Measurements from ENCODE around the gene WAPL.

The WAPL gene

GRCh38 chr10:86524225-86524962 is 2.8 kb upstream of the WAPL start:
- no peak for DNase-seq (ENCODE audit: low read depth)

- DNase-seq (ENCODE audit: low read depth) = no peak
These were observed 1.8 kb upstream of the WAPL start for GRCh38 chr10:86523348-86523747.

GRCh38 chr10:86522510-86522855 is 891 bp upstream of the WAPL start:
- no peak for DNase-seq (ENCODE audit: low read depth)

GRCh38 chr10:86520871-86521677 is 518 bp downstream of the WAPL start:
- no peak for DNase-seq (ENCODE audit: low read depth)

GRCh38 chr10:86518781-86519180 is 2.8 kb downstream of the WAPL start:
- no peak for DNase-seq (ENCODE audit: low read depth)

- DNase-seq (ENCODE audit: low read depth) = no peak
These were observed 9.5 kb downstream of the WAPL start for GRCh38 chr10:86512137-86512536.

GRCh38 chr10:86511027-86511865 is 10.3 kb downstream of the WAPL start:
- DNase-seq (ENCODE audit: low read depth) = no peak

GRCh38 chr10:86509145-86509544 is 12.4 kb downstream of the WAPL start:
- no peak for DNase-seq (ENCODE audit: low read depth)

- DNase-seq (ENCODE audit: low read depth) = no peak
These were observed 13.4 kb downstream of the WAPL start for GRCh38 chr10:86508217-86508616.

- no peak for DNase-seq (ENCODE audit: low read depth)
These were observed 15.1 kb downstream of the WAPL start for GRCh38 chr10:86506499-86506898.

GRCh38 chr10:86506062-86506461 is 15.5 kb downstream of the WAPL start:
- no peak for DNase-seq (ENCODE audit: low read depth)

- no peak for DNase-seq (ENCODE audit: low read depth)
These were observed 17.1 kb downstream of the WAPL start for GRCh38 chr10:86504510-86504909.

- DNase-seq (ENCODE audit: low read depth) = no peak
These were observed 20.7 kb downstream of the WAPL start for GRCh38 chr10:86500846-86501245.

- DNase-seq (ENCODE audit: low read depth) = no peak
These were observed 23.0 kb downstream of the WAPL start for GRCh38 chr10:86498598-86498997.

- DNase-seq (ENCODE audit: low read depth) = no peak
These were observed 24.0 kb downstream of the WAPL start for GRCh38 chr10:86497621-86498020.

GRCh38 chr10:86489960-86490612 is 31.5 kb downstream of the WAPL start:
- DNase-seq (ENCODE audit: low read depth) = no peak

- DNase-seq (ENCODE audit: low read depth) = no peak
These were observed 32.4 kb downstream of the WAPL start for GRCh38 chr10:86489071-86489810.

- DNase-seq (ENCODE audit: low read depth) = no peak
These were observed 34.7 kb downstream of the WAPL start for GRCh38 chr10:86486856-86487255.

GRCh38 chr10:86483664-86484063 is 37.9 kb downstream of the WAPL start:
- no peak for DNase-seq (ENCODE audit: low read depth)

- DNase-seq (ENCODE audit: low read depth) = no peak
These were observed 39.8 kb downstream of the WAPL start for GRCh38 chr10:86481761-86482160.

- DNase-seq (ENCODE audit: low read depth) = no peak
These were observed 41.0 kb downstream of the WAPL start for GRCh38 chr10:86480571-86480970.

Data from stimulated activated CD8-positive, alpha-beta memory T cell treated with anti-CD3 and anti-CD28 coated beads, Interleukin-7, amount 100 ng/mL, for 24 hours (primary cell).